Loucy (cell line): ENCODE data around the gene CST3.
A peak's percentile ranks its signal among the peaks of the same experiment; 100 is the strongest.

ENCODE experiments used
- EZH2phosphoT487 ChIP-seq: fragments of 200-600 bp; IDR thresholded peaks from 2 replicates; pipeline ENCODE4 v1.6.1; 2018; ENCODE audit warnings: antibody characterized with exemption, mild to moderate bottlenecking, moderate library complexity, borderline replicate concordance
- TF ChIP-seq, protein P1 (sequence below): fragments of 200-600 bp; sonication (generic); conservative IDR thresholded peaks from 2 replicates; pipeline ENCODE4 v1.5.1; 2014; ENCODE audit warnings: mild to moderate bottlenecking, antibody characterized with exemption, low read length

GRCh38 chr20:23606652-23607049 is 31.1 kb downstream of the CST3 start:
- TF ChIP-seq, protein P1, sequence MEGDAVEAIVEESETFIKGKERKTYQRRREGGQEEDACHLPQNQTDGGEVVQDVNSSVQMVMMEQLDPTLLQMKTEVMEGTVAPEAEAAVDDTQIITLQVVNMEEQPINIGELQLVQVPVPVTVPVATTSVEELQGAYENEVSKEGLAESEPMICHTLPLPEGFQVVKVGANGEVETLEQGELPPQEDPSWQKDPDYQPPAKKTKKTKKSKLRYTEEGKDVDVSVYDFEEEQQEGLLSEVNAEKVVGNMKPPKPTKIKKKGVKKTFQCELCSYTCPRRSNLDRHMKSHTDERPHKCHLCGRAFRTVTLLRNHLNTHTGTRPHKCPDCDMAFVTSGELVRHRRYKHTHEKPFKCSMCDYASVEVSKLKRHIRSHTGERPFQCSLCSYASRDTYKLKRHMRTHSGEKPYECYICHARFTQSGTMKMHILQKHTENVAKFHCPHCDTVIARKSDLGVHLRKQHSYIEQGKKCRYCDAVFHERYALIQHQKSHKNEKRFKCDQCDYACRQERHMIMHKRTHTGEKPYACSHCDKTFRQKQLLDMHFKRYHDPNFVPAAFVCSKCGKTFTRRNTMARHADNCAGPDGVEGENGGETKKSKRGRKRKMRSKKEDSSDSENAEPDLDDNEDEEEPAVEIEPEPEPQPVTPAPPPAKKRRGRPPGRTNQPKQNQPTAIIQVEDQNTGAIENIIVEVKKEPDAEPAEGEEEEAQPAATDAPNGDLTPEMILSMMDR = peak; percentile 95
- no peak for TF ChIP-seq EZH2phosphoT487
